GM18867 (cell line): ENCODE results near the gene CNRIP1.

Experiments
- ATAC-seq: cut with Tn5 transposase; IDR thresholded peaks from one replicate; pipeline ENCODE4 v1.9.1; 2021; ENCODE audit warnings: mild to moderate bottlenecking, moderate library complexity; ENCODE audit not compliant: unreplicated experiment

CNRIP1 gene

DNA sequence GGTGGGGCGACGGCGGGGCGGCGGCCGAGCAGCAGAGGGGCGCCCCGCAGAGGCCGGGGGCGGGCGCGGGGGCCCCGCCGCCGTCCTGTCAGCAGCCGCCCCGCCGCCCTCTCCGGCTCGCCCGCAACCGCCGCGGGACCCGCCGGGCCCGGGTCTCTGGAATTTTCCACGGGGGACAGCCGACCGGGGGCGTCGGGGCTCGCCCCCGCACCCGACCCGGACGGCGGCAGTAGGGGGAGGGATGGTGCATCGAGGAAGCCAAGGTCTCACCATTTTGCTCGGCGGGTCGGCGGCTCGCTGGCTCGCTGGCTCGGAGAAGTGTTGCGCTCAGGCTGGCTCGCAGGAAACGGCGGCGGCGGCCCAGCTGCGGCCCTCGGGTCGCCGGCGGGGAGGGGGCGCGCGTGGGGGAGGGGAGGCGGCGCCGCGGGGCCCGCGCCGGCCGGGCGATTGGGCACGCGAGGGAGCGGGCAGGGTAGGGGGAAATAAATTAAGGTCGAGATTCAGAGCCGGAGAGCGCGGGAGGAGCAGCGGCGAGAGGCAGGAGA is 67.8 kb downstream of the CNRIP1 start:
- ATAC-seq: peak; percentile 7

DNA sequence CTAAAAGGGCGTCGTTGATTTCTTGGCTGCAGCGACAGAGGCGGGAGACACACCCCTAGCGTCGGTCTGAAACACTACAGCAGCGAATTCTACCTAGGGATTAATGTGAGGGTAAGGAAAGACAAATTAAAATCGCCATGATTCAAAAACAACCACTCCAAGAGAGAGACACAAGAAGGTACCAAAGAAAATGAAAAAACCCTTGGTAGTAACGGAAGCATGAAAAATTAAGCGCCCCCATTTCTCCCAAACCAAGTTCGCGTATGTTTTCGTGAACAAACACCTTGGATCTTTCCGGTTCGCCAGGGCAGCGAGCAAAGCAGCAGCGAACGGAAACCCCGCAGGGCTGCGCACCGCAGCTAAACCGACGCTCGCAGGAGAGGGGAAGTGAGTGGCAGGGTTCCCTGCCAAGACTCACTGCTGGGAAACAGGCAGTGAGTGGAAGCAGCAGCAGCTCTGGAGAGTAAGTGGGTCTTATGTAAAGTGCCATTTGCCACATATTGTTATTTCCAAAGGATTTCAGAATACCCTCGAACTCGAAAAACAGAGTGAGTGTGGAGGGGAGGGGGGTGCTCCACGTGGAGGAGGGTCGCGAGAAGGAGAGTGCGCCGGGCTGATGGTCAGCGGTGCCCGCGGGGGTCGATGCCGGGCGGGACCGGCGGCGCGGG is 68.4 kb downstream of the CNRIP1 start:
- ATAC-seq: peak; percentile 54

DNA sequence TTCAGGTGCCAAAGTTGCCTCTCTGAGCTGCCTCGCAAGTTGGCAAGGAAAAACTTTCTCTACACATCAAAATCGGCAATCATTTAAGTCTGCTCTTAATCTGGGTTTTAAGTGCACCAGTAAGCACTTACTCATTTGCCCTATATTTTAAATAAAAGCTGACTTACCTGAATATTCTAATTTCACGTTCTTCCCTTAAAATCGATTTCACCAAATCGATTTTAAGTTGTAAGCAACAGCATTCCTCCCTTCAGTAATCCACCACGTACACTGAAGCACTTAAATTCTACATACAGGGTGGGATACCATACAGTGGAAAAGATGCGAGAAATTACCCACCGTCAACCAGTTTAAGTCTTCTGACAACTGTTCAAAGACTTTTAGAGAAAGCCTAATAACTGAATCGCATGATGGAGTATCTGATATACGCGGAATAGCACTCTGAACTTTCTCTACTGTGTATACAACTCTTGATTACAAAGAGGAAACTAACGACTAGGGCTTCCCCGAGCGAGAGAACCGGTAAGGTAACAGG is 69.0 kb downstream of the CNRIP1 start:
- no peak for ATAC-seq

DNA sequence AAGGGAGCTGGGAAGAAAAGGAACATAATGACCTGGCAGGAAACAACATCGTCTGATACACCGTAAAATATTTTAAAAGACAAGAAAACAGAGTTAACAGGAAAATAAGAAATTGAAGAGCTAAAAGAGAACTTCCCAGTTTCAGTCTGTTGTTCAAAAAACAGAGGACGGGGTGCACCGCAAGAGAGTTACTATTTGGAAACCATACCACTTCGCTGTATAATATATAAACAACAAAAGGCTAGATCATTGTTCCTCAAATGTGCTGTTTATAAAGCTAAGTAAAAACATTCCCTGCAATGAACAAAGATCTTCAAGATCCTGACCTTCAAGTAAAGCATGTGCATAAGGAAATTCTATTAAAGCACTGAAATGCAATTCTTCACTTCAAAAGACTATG is 69.6 kb downstream of the CNRIP1 start:
- no peak for ATAC-seq

DNA sequence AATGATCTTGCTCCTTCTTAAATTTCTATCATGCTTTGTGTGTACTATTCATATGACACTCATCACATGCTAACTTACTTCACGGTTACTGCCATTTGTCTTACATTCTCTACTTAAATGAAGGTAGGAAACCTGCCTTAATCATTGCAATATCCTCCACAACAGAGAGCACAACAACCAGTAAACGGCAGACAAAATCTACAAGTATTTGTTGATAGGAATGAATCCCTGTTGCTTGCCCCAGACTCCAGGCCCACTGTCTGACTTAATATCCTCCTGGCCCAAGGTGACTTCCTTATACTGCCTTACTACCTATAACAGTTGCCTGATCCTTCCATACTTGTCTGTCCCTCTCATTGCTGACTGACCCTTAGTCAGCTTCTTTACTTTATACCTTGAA is 70.9 kb downstream of the CNRIP1 start:
- ATAC-seq: no peak

DNA sequence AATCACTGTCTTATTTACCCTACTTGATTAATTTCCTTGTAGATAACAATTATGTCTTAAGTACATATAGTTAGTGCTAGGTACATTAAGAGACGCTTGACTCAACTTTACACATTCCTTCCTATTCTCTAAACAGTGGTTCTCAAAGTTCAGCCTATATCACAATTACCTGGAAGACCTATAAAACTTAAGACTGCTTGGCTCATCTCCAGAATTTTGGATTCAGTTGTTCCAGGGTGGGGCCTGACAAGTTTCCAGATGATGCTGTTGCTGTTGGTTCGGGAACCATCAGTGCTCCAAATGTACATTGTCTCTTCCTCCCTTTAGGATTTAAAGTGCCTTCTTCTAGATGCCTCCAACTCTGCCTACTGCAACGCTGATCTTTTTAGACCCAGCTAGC is 71.4 kb downstream of the CNRIP1 start:
- ATAC-seq: no peak

DNA sequence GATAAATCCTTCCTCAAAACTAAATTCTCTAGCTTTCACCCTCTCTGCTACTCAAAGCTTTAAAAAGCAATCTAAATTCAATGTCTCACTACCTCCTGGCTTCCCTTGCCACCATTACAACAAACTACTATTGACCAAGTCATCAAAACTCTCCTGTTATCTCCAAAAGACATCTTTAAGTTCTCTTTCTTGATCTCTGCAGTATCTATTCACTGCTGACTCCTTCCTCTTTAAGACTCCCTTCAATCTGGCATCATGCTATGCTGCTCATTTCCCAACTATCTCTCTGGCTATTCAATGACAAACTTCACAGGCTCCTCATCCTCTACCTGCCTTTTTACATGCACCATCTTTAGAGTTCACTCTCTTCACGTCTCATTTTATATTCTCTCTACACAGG is 73.4 kb downstream of the CNRIP1 start:
- ATAC-seq: no peak

DNA sequence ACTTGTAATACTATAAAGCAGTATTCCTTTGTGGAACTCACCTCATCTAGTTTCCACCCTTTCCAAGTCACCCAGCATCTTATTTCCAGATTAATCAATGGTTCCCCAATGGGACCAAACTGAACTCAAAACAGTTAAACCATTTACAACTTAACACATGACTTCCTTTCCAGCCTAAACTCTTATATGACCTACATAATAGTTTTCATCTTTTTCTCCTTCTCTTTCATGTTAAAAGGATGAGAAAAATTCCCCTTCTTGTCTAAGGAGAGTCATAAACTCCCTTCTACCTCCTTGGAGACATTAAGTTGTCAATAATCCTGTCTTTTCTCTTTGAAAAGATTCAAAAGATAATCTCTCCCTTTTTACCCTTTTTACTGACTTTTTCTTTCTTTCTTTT is 74.1 kb downstream of the CNRIP1 start:
- ATAC-seq: no peak

DNA sequence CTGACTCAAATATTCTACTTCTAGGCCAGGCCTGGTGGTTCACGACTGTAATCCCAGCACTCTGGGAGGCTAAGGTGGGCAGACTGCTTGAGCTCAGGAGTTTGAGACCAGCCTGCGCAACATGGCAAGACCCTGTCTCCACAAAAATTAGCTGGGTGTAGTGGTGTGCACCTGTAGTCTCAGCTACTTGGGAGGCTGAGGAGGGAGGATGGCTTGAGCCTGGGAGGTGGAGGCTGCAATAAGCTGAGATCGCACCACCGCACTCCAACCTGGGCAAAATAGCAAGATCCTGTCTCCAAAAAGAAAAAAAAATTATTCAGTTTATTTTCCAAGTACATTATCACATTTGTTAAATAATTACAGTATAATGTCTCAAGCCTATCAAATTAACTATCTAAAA is 74.7 kb downstream of the CNRIP1 start:
- no peak for ATAC-seq

DNA sequence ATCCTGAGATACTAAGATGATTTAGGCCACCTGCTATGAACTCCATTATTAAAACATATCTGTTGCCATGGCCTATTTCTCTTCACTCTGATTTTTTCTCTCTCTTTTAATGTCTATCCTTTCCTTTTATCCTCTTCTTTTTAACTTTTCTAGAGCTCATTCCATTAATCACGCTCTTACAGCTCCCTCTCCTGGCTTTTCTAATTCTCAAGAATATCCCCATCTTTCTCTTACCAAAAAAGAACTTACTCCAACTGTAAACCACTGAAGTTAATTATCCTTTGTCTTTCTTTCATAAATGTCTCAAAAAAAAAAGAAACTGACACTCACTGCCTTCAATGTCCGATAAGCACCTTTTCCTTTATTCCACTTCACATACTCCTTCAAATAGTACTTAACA is 75.3 kb downstream of the CNRIP1 start:
- ATAC-seq: no peak
